Transverse colon (tissue), 4 donors: ENCODE measurements around the gene SNED1. TPM values are rescaled to one million over a fixed set of nuclear protein-coding genes. Genes with fewer than 3 reads are reported as not detected.

Source experiments
- DNase-seq: peaks from one replicate; pipeline ENCODE4 v3.0.0-alpha.2; 2019
- H3K27ac ChIP-seq, 4 donors: fragments of 200-600 bp; sonication (generic); 2 replicates each; pipeline ENCODE4 v1.5.1; 2016 to 2018; ENCODE audit warnings: inconsistent platforms in 4 of 4
- H3K27me3 ChIP-seq: fragments of 200-600 bp; sonication (generic); 2 replicates; pipeline ENCODE4 v1.5.1; 2017; ENCODE audit warnings: inconsistent platforms
- H3K36me3 ChIP-seq, 4 donors: fragments of 200-600 bp; sonication (generic); 2 replicates each; pipeline ENCODE4 v1.5.1; 2017 to 2019; ENCODE audit warnings: inconsistent platforms in 4 of 4
- H3K4me1 ChIP-seq, 4 donors: fragments of 200-600 bp; sonication (generic); 2 replicates each; pipeline ENCODE4 v1.5.1; 2017 to 2020; ENCODE audit warnings: inconsistent platforms in 4 of 4
- H3K4me3 ChIP-seq, 4 donors: fragments of 200-600 bp; sonication (generic); 1 replicate in 1 of 4; 2 replicates in 3 of 4; pipeline versions ENCODE4 v1.5.1 to v1.6.1; 2017 to 2019; ENCODE audit warnings: inconsistent platforms in 4 of 4
- H3K9me3 ChIP-seq, 2 donors: fragments of 200-600 bp; sonication (generic); 2 replicates each; pipeline ENCODE4 v1.5.1; 2017 to 2019; ENCODE audit warnings: inconsistent platforms in 2 of 2
- CTCF ChIP-seq, 5 experiments: fragments of 200-600 bp in 3 of 5; fragments of 450-650 bp in 2 of 5; sonication (generic) in 3 of 5; IDR thresholded peaks; 1 replicate in 2 of 5; 2 replicates in 3 of 5; pipeline ENCODE4 v1.5.1; 2016 to 2017; ENCODE audit warnings: antibody characterized with exemption in 5 of 5, inconsistent platforms in 3 of 5, mild to moderate bottlenecking in 2 of 5, moderate library complexity in 1 of 5
- EP300 ChIP-seq: sonication (generic); formaldehyde crosslinking; IDR thresholded peaks from one replicate; pipeline ENCODE4 v1.6.1; 2017; ENCODE audit warnings: antibody characterized with exemption, low read depth
- POLR2A ChIP-seq: fragments of 450-650 bp; IDR thresholded peaks from one replicate; pipeline ENCODE4 v1.6.1; 2016; ENCODE audit warnings: antibody characterized with exemption, mild to moderate bottlenecking, moderate library complexity
- POLR2AphosphoS5 ChIP-seq, 3 donors: sonication (generic); formaldehyde crosslinking; IDR thresholded peaks; one replicate each; pipeline ENCODE4 v1.6.1; 2016; ENCODE audit warnings: antibody characterized with exemption in 3 of 3
- WGBS, 2 donors: methylation state at CpG; one replicate each; pipeline ENCODE4 v1.1.5; 2018; ENCODE audit warnings: low coverage in 1 of 2; 5-methylcytosine and 5-hydroxymethylcytosine counted together
- in situ Hi-C, 4 donors: fragments of 200-750 bp; cut with MboI; loops; one replicate each; pipeline versions ENCODE4 v1.15.0 to v1.15.1; 2017; ENCODE audit warnings: low sequenced_read_pairs in 3 of 4, low pct_ligation_motif_present in 1 of 4, low pct_unique_long_range_greater_than_20kb in 1 of 4
- intact Hi-C: fragments of 100-400 bp; cut with DNase I; formaldehyde crosslinking; loops from one replicate; pipeline ENCODE4 v1.15.1; 2023; ENCODE audit warnings: low total_unique reads
- total RNA-seq, 4 donors: library from RNA; depleted of rRNA; stranded (reverse); fragments of >200 nt; gene quantifications; one replicate each; pipeline ENCODE4 v1.1.0, GENCODE V29; 2016

The SNED1 gene
- total RNA-seq, 4 donors from 2014 or later = 8.2 to 65.5 (median 30.0) TPM

- in situ Hi-C loops = no loop called here
- H3K9me3 ChIP-seq = peaks cover 0 to 2% of the 10 kb centered on the region in 2 donors
- no peaks in the 10 kb centered on the region for H3K4me1 ChIP-seq
- H3K4me3 ChIP-seq = no peak overlapping the region
- TF ChIP-seq CTCF (IDR thresholded peaks at IDR 0.05) = no peak
- TF ChIP-seq EP300 = no peak
- TF ChIP-seq POLR2AphosphoS5 (IDR thresholded peaks at IDR 0.05) = no peak
- no peak for TF ChIP-seq POLR2A
- intact Hi-C loops = no loop called here
- no peak overlapping the region for H3K27ac ChIP-seq
- no peaks in the 10 kb centered on the region for H3K36me3 ChIP-seq
- DNase-seq = no peak
- H3K27me3 ChIP-seq = no peaks in the 10 kb centered on the region
- 91 to 100% methylated on average over 2 to 11 of the region's 11 CpGs for WGBS, 2 donors
Measured at GRCh38 chr2:241048949-241049343, 50.5 kb downstream of the SNED1 start.

GRCh38 chr2:241049739-241050623 lies 51.6 kb downstream of the SNED1 start:
- Histone ChIP-seq H3K4me1 (no peaks in the 10 kb centered on the region), H3K27me3 (no peaks in the 10 kb centered on the region), H3K27ac (no peak overlapping the region), H3K4me3 (no peak overlapping the region), H3K36me3 (no peaks in the 10 kb centered on the region), H3K9me3 (no peaks in the 10 kb centered on the region)
- 76 to 80% methylated on average over 1 to 37 of the region's 38 CpGs for WGBS, 2 donors
- intact Hi-C loops = no loop called here
- TF ChIP-seq EP300 (no peak), POLR2AphosphoS5 (IDR thresholded peaks at IDR 0.05) (no peak), POLR2A (no peak), CTCF (IDR thresholded peaks at IDR 0.05) (no peak)
- in situ Hi-C loops = no loop called here
- peak; percentile 6 for DNase-seq

- in situ Hi-C loops = no loop called here
- peak; percentile 6 for DNase-seq
- Histone ChIP-seq H3K9me3 (no peaks in the 10 kb centered on the region), H3K4me1 (no peaks in the 10 kb centered on the region), H3K4me3 (no peak overlapping the region), H3K27ac (no peak overlapping the region), H3K27me3 (no peaks in the 10 kb centered on the region), H3K36me3 (no peaks in the 10 kb centered on the region)
- TF ChIP-seq POLR2A (no peak), POLR2AphosphoS5 (IDR thresholded peaks at IDR 0.05) (no peak), CTCF (IDR thresholded peaks at IDR 0.05) (no peak), EP300 (no peak)
- intact Hi-C loops = no loop called here
- WGBS, 2 donors = 84% methylated on average over 18 of the region's 18 CpGs; no CpG with 5 or more reads in 1 of the 2 donors
Measured at GRCh38 chr2:241050624-241051577, 52.5 kb downstream of the SNED1 start.
